T-helper 2 cell treated with Interferon-gamma antibody and Interleukin-4, amounts not matched to agents 100 ng/mL and 5 ng/mL, for 36 hours (primary cell): ENCODE data around the gene GAGE12F. TPM values are rescaled to one million over a fixed set of nuclear protein-coding genes. Genes with fewer than 3 reads are reported as not detected.
"Not testable (repeated sequence)": the region's sequence is repeated elsewhere in the genome, so short reads cannot be mapped to it uniquely, and the experiment has no call there.

Source experiments
- intact Hi-C: fragments of 100-400 bp; cut with micrococcal nuclease; formaldehyde crosslinking; loops from one replicate; pipeline ENCODE4 v1.15.1; 2023
- total RNA-seq: library from RNA; stranded (reverse); gene quantifications from 2 replicates; pipeline ENCODE4 v1.2.3, GENCODE V29; 2022

Gene GAGE12F
- total RNA-seq: not detected in 2 replicates

- intact Hi-C loops: not testable (repeated sequence)
These were observed at the start of gene GAGE12F for GRCh38 chrX:49560542-49560941. GAGE12F (plus strand) TSS chrX:49560842; CDS start chrX:49561997, 1,155 bp downstream.

- intact Hi-C loops: not testable (repeated sequence)
These were observed 28.8 kb upstream of the GAGE12F start, which contains the start of gene GAGE12C for GRCh38 chrX:49531877-49532276. GAGE12C (plus strand) TSS chrX:49532177; CDS start chrX:49533332, 1,155 bp downstream.

- intact Hi-C loops: not testable (repeated sequence)
These were observed 19.2 kb upstream of the GAGE12F start, which contains the start of gene GAGE12D for GRCh38 chrX:49541433-49541832. GAGE12D (plus strand) TSS chrX:49541733; CDS start chrX:49542888, 1,155 bp downstream.

- intact Hi-C loops: not testable (repeated sequence)
These were observed 9.7 kb upstream of the GAGE12F start, which contains the start of gene GAGE12E for GRCh38 chrX:49550989-49551388. GAGE12E (plus strand) TSS chrX:49551289; CDS start chrX:49552444, 1,155 bp downstream.

- intact Hi-C loops: not testable (repeated sequence)
These were observed 8.1 kb downstream of the GAGE12F start for GRCh38 chrX:49568728-49569127.

GRCh38 chrX:49569152-49569551, 8.5 kb downstream of the GAGE12F start:
- intact Hi-C loops: not testable (repeated sequence)

GRCh38 chrX:49570100-49570499, 9.5 kb downstream of the GAGE12F start, which contains the start of gene GAGE12G:
GAGE12G (plus strand) TSS chrX:49570400; CDS start chrX:49571555, 1,155 bp downstream.
- intact Hi-C loops: not testable (repeated sequence)

- intact Hi-C loops: not testable (repeated sequence)
These were observed 19.0 kb downstream of the GAGE12F start, which contains the start of gene GAGE12H for GRCh38 chrX:49579649-49580048. GAGE12H (plus strand) TSS chrX:49579949; CDS start chrX:49581104, 1,155 bp downstream.

- intact Hi-C loops: not testable (repeated sequence)
These were observed 28.6 kb downstream of the GAGE12F start, which contains the start of gene GAGE2A for GRCh38 chrX:49589196-49589595. GAGE2A (plus strand) TSS chrX:49589496; CDS start chrX:49590651, 1,155 bp downstream.

GRCh38 chrX:49589769-49590478, 29.3 kb downstream of the GAGE12F start:
- intact Hi-C loops: not testable (repeated sequence)

GRCh38 chrX:49590488-49590887, 29.8 kb downstream of the GAGE12F start:
- intact Hi-C loops: not testable (repeated sequence)

- intact Hi-C loops: not testable (repeated sequence)
These were observed 38.1 kb downstream of the GAGE12F start, which contains the start of gene GAGE1 for GRCh38 chrX:49598720-49599119. GAGE1 (plus strand) TSS chrX:49599020; CDS start chrX:49600175, 1,155 bp downstream.

GRCh38 chrX:49610718-49611310, 50.2 kb downstream of the GAGE12F start:
- intact Hi-C loops: no loop called here

Other genes with a start within 250 kb of the GAGE12F start
- not detected in 2 replicates for gene GAGE12J, start 238.8 kb upstream of the GAGE12F start, total RNA-seq
- not detected in 2 replicates for gene GAGE13, start 229.3 kb upstream of the GAGE12F start, total RNA-seq
- gene GAGE12C, start 28.7 kb upstream of the GAGE12F start, total RNA-seq: not detected in 2 replicates
- not detected in 2 replicates for gene GAGE12D, start 19.1 kb upstream of the GAGE12F start, total RNA-seq
- gene GAGE12E, start 9.6 kb upstream of the GAGE12F start, total RNA-seq: not detected in 2 replicates
- gene GAGE12G, start 9.6 kb downstream of the GAGE12F start, total RNA-seq: not detected in 2 replicates
- not detected in 2 replicates for gene GAGE12H, start 19.1 kb downstream of the GAGE12F start, total RNA-seq
- not detected in 2 replicates for gene GAGE2A, start 28.7 kb downstream of the GAGE12F start, total RNA-seq
- not detected in 2 replicates for gene GAGE1, start 38.2 kb downstream of the GAGE12F start, total RNA-seq
- gene PAGE1, start 135.1 kb downstream of the GAGE12F start, total RNA-seq: not detected in 2 replicates